Ishikawa (cell line): Measurements from ENCODE around the gene USP14.

Source experiments
- CEBPB ChIP-seq: IDR thresholded peaks from 2 replicates; pipeline ENCODE4 v1.6.1; 2012
- CREB1 ChIP-seq: IDR thresholded peaks from 2 replicates; pipeline ENCODE4 v1.6.1; 2012; ENCODE audit warnings: low read depth
- EGR1 ChIP-seq: IDR thresholded peaks from 2 replicates; pipeline ENCODE4 v1.6.1; 2012
- EP300 ChIP-seq: IDR thresholded peaks from 2 replicates; pipeline ENCODE4 v1.6.1; 2012; ENCODE audit warnings: borderline replicate concordance
- FOXM1 ChIP-seq: IDR thresholded peaks from 2 replicates; pipeline ENCODE4 v1.6.1; 2012; ENCODE audit warnings: low read depth, borderline replicate concordance
- NFIC ChIP-seq: IDR thresholded peaks from 2 replicates; pipeline ENCODE4 v1.6.1; 2012
- RAD21 ChIP-seq: IDR thresholded peaks from 2 replicates; pipeline ENCODE4 v1.6.1; 2012; ENCODE audit warnings: low read depth
- TAF1 ChIP-seq: IDR thresholded peaks from 2 replicates; pipeline ENCODE4 v1.6.1; 2012; ENCODE audit warnings: low read depth, mild to moderate bottlenecking
- TCF12 ChIP-seq: IDR thresholded peaks from 2 replicates; pipeline ENCODE4 v1.6.1; 2012; ENCODE audit warnings: low read depth
- TEAD4 ChIP-seq: IDR thresholded peaks from 2 replicates; pipeline ENCODE4 v1.6.1; 2012
- YY1 ChIP-seq: IDR thresholded peaks from 2 replicates; pipeline ENCODE4 v1.6.1; 2012; ENCODE audit warnings: low read depth
- ZBTB7A ChIP-seq: IDR thresholded peaks from 2 replicates; pipeline ENCODE4 v1.6.1; 2012; ENCODE audit warnings: low read depth
- TF ChIP-seq, protein P1 (sequence below): IDR thresholded peaks from 2 replicates; pipeline ENCODE4 v1.6.1; 2012
- TF ChIP-seq, protein P2 (sequence below): IDR thresholded peaks from 2 replicates; pipeline ENCODE4 v1.6.1; 2012
- TF ChIP-seq, protein P3 (sequence below): IDR thresholded peaks from 2 replicates; pipeline ENCODE4 v1.6.1; 2012; ENCODE audit warnings: low read depth, mild to moderate bottlenecking

USP14 gene

DNA sequence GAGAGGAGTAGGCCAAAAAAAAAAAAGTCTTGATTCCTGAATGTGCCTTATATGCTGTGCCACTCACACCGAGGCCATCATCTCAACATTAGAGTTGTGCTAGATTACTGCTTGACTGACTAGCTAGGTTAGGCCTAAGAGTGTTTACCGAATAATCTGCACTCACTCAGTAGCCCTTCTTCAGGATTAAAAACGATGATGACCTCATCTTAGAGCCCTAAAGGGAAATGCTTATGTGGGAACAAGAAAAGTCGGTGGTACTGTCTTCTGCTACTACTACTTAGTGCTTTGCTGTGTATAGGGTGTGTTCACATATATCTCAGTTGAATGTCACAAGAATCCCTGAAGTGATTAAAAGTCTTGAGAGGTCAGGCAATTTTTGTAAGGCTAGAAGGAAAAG lies 55.1 kb downstream of the USP14 start:
- TF ChIP-seq CREB1: no peak
- no peak for TF ChIP-seq RAD21

DNA sequence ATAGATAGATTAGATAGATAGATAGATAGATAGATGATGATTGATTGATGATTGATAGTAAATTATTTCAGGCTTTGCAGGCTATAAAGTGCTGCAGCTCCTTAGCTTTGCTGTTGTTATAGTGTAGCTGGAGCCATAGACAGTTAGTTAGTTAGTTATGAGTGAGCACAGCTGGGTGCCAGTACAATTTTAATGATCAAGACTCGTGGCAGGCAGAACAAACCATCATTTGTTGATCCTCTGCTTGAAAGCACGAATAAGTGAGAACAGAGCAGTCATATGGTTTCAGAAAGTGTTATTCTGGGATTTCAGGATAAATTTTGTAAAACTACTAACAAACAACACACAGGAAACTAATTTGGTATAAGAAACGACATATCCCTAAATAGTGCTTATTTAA lies 55.6 kb downstream of the USP14 start:
- TF ChIP-seq RAD21: no peak

DNA sequence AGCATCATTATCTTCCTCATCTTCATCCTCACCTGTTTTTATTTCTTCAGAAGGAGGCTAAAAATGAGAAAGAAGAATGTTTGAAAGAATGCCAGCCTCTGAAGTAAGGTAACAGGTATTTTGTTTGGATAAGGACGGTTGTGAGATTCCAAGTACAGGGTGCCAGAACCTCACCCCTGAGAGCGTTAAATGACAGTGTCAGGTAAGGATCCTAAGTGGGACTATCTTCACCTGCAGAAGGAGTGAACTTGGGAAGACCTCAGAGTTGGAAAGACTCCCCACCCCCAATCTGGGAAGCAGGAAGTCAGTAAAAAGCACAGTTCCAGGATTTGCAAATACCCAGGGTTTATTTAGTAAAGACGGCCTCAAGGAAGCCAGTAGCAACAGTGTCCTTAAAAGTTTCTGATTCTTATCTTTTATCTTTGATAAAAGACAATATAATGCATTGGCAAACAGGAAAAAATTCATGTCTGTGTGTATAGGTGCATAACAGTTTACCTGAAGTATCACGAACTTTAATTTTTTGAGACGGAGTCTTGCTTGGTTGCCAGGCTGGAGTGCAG lies 57.2 kb downstream of the USP14 start:
- TF ChIP-seq NFIC (no peak), ZBTB7A (no peak), YY1 (no peak), TCF12 (no peak), TEAD4 (no peak), FOXM1 (no peak), EP300 (no peak), CEBPB (no peak), RAD21 (no peak)
- TF ChIP-seq, protein P1, sequence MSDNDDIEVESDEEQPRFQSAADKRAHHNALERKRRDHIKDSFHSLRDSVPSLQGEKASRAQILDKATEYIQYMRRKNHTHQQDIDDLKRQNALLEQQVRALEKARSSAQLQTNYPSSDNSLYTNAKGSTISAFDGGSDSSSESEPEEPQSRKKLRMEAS: no peak
- TF ChIP-seq, protein P2, sequence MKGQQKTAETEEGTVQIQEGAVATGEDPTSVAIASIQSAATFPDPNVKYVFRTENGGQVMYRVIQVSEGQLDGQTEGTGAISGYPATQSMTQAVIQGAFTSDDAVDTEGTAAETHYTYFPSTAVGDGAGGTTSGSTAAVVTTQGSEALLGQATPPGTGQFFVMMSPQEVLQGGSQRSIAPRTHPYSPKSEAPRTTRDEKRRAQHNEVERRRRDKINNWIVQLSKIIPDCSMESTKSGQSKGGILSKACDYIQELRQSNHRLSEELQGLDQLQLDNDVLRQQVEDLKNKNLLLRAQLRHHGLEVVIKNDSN: no peak
- TF ChIP-seq, protein P3, sequence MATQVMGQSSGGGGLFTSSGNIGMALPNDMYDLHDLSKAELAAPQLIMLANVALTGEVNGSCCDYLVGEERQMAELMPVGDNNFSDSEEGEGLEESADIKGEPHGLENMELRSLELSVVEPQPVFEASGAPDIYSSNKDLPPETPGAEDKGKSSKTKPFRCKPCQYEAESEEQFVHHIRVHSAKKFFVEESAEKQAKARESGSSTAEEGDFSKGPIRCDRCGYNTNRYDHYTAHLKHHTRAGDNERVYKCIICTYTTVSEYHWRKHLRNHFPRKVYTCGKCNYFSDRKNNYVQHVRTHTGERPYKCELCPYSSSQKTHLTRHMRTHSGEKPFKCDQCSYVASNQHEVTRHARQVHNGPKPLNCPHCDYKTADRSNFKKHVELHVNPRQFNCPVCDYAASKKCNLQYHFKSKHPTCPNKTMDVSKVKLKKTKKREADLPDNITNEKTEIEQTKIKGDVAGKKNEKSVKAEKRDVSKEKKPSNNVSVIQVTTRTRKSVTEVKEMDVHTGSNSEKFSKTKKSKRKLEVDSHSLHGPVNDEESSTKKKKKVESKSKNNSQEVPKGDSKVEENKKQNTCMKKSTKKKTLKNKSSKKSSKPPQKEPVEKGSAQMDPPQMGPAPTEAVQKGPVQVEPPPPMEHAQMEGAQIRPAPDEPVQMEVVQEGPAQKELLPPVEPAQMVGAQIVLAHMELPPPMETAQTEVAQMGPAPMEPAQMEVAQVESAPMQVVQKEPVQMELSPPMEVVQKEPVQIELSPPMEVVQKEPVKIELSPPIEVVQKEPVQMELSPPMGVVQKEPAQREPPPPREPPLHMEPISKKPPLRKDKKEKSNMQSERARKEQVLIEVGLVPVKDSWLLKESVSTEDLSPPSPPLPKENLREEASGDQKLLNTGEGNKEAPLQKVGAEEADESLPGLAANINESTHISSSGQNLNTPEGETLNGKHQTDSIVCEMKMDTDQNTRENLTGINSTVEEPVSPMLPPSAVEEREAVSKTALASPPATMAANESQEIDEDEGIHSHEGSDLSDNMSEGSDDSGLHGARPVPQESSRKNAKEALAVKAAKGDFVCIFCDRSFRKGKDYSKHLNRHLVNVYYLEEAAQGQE: no peak

DNA sequence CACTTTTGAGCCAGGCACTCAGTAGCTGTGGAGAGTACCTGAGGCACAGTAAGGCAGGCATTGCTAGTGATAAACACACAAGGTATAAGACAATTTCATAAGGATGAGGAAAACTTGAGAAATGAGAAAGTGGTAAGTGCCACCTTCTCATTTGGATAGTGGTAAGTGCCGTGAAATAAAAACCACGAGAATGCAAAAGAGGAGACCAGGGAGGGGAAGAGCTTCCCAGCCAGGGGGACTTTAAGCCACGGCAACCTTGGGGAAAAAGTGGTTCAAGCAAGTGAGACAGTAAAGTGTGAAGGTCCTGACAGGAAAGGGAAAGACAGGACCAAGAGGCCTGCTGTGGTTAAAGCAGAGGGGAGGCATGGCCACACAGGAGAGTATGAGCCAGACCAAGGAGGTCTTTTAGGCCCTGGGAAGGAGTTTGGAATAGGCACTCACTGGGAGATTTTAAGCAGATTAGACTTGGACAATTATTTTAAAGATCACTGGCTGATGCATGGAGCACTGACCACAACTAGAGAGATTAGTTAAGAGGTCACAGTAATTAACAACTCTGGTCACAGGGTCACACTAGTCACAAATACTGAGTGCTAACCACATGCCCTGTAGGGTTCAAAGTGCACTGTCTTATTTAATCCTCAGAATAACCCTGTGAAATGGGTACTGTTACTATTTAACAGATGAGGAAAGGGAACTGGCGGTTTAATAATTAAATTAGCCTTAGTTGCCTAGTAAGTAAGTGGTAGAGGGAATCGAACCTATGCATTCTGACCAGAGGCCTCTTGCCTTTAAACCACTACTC lies 59.4 kb downstream of the USP14 start:
- TF ChIP-seq NFIC (no peak), TAF1 (no peak)

DNA sequence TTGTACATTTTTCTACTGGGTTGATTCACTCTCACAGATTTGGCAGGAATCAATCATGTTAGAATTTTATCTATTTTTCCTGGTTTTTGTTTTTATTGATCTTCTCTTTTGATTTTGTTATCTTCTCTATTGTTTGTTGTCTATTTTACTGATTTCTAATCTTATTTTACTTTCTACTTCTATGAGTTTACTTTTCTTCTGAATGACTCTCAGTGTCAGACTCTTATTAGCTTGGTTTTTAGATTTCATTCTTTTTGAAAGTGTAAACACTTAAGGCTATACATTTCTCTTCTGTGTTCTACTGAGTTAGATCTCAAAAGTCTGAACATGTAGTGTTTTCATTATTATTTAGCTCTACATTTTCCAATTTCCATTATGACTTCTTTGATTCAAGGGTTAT lies 62.4 kb downstream of the USP14 start:
- TF ChIP-seq FOXM1: no peak
- no peak for TF ChIP-seq CREB1
- no peak for TF ChIP-seq TEAD4
- no peak for TF ChIP-seq TAF1
- TF ChIP-seq, protein P1: no peak
- no peak for TF ChIP-seq RAD21
- no peak for TF ChIP-seq ZBTB7A
- TF ChIP-seq TCF12: no peak
- no peak for TF ChIP-seq EP300

DNA sequence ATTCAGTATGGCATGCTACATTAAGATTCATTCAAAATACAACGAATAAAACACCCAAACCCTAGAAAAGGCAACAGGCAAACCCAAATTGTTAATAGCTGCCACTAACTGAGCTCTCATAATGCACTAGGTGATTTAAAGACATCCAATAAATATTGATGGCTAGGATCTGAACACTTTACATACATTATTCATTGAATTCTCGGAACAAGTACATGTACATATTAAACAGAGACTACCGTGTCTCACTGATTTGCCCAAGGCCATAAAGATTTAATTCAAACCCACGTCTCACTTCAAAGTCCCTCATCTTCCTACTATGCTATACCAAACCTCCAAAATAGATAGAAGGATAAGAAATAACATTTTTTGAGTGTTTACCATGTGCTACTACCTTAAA lies 67.4 kb downstream of the USP14 start:
- TF ChIP-seq EGR1: no peak
- TF ChIP-seq, protein P1: no peak
- no peak for TF ChIP-seq TCF12
- no peak for TF ChIP-seq NFIC
- TF ChIP-seq, protein P3: no peak
- TF ChIP-seq TAF1: no peak

DNA sequence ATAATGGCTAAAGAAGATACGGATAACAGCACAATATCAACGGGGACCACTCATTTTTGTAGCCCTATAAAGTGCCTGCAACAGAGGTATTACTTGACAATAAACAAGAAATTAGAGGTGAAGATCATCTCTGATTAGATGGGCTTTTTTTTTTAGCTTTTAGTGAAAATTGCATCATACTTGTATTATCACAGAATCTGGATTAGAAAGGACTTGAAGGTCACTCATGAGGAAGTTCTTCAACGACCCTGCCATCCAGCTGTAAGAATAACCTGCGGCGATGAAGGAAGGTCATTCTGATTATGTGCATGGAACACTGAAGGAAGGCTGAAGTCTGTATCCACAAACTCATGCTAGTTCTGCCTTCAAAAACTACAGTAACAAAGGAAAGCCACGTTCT lies 69.0 kb downstream of the USP14 start:
- TF ChIP-seq TCF12 (no peak), TEAD4 (no peak), TAF1 (no peak), EP300 (no peak), CEBPB (no peak), NFIC (no peak), CREB1 (no peak), YY1 (no peak), RAD21 (no peak), FOXM1 (no peak), EGR1 (no peak), ZBTB7A (no peak)
- TF ChIP-seq, protein P2: no peak
- TF ChIP-seq, protein P3: no peak
- TF ChIP-seq, protein P1: no peak
